Urinary bladder (tissue), 4 donors: ENCODE measurements around the gene ECE1. TPM values are rescaled to one million over a fixed set of nuclear protein-coding genes. Genes with fewer than 3 reads are reported as not detected.

ENCODE experiments used
- DNase-seq: peaks from one replicate; pipeline ENCODE4 v3.0.0-alpha.2; 2015; ENCODE audit errors: extremely low spot score
- H3K27ac ChIP-seq: one replicate; pipeline ENCODE4 v1.5.1; 2013; ENCODE audit warnings: low read depth, mild to moderate bottlenecking, moderate library complexity
- H3K36me3 ChIP-seq: one replicate; pipeline ENCODE4 v1.6.1; 2013; ENCODE audit warnings: mild to moderate bottlenecking, moderate library complexity; ENCODE audit not compliant: insufficient read depth
- H3K4me1 ChIP-seq: one replicate; pipeline ENCODE4 v1.6.1; 2013; ENCODE audit warnings: mild to moderate bottlenecking, moderate library complexity; ENCODE audit not compliant: insufficient read depth
- H3K4me3 ChIP-seq: one replicate; pipeline ENCODE4 v1.5.1; 2013; ENCODE audit warnings: low read depth, low read length
- WGBS: extraction: QIAGEN DNeasy Blood & Tissue Kit; methylation state at CpG from one replicate; pipeline ENCODE4 v1.1.7; 2013; 5-methylcytosine and 5-hydroxymethylcytosine counted together
- polyA plus RNA-seq: library from polyadenylated mRNA; stranded (reverse); fragments of 200-250 nt; gene quantifications from one replicate; pipeline ENCODE4 v1.2.3, GENCODE V29; 2013
- total RNA-seq: library from RNA; depleted of rRNA; stranded (reverse); fragments of >200 nt; gene quantifications from one replicate; pipeline ENCODE4 v1.2.3, GENCODE V29; 2014
- donor health status: healthy with polysubstance abuse.
- donor health status: healthy.

The ECE1 gene
- total and polyA plus RNA-seq, 2 donors: 32.5 to 121 TPM

DNA sequence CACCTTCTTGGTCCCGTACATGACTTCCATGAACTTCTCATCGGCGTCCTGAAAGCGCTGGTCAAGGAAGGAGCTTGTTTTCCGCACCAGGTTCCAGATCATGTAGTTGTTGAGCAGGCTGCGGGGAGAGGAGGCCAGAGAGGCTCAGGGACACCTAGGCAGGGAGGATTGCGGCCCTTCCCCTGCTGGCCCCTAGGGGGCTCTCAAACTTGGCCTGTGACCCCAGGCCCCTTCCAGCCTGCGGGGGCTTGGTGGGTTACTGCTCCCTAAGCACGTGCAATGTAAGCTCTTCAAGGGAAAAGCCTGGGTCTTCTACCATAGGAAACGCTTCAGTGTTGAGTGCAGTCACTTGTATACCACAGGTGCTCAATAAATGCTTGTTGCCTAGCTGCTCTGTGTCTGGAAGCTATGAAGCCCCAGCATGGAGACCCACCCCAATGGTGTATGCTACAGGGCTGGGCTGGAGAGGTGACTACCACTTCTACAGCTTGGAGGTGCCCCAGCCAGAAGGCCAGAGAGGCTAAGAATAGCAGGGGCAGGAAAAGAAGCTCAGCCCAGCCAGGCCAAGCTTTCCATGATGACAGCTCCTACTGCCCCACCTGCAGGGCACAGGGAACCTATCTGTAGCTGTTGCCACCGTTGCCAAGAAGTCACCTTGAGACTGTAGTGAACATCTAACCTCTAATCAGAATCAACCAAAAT lies 45.1 kb downstream of the ECE1 start:
- 90% methylated on average over 11 of the region's 11 CpGs for WGBS
- Histone ChIP-seq H3K4me3 (no peak overlapping the region), H3K36me3 (no peaks in the 10 kb centered on the region), H3K27ac (no peak overlapping the region), H3K4me1 (no peaks in the 10 kb centered on the region)
- no peak for DNase-seq

DNA sequence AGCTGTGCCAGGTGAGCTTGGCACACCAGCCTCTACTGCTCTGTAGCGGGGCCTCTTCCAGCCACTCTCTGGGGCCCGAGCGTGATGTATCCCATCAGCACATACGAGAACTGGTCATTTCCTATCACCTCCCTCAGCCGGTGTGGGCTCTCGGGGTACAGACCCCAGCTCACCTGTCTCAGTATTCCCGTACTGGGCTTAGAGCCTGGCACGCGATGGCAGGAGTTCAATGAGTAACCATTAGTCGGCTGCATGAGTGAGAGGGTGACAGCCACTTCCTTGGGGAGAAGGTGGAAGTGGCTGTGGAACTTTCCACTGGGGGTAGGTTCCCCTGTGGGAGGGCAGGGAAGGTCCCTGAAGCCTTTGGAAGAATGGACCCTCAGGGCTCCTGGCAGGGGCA lies 46.1 kb downstream of the ECE1 start:
- Histone ChIP-seq H3K4me1 (no peaks in the 10 kb centered on the region), H3K27ac (no peak overlapping the region), H3K4me3 (no peak overlapping the region), H3K36me3 (no peaks in the 10 kb centered on the region)
- DNase-seq: no peak
- WGBS: 94% methylated on average over 10 of the region's 10 CpGs

DNA sequence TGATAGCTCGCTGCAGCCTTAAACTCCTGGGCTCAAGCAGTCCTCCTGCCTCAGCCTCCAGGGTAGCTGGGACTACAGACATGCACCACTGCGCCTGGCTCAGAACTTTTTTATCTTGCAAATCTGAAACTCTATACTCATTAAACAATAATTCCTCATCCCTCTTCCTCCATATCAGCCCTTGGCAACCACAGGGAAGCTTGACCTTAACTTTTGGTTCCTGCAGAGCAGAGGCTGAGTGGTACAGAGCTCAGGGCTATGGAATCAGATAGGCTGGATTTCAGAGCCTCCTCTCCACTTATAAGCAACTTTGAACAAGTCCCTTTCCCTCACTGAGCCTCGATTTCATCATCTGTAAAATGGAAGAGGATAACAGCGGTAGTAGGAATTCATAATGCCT lies 47.4 kb downstream of the ECE1 start:
- Histone ChIP-seq H3K4me1 (no peaks in the 10 kb centered on the region), H3K27ac (no peak overlapping the region), H3K4me3 (no peak overlapping the region), H3K36me3 (no peaks in the 10 kb centered on the region)
- no peak for DNase-seq
- 89% methylated on average over 4 of the region's 4 CpGs for WGBS

DNA sequence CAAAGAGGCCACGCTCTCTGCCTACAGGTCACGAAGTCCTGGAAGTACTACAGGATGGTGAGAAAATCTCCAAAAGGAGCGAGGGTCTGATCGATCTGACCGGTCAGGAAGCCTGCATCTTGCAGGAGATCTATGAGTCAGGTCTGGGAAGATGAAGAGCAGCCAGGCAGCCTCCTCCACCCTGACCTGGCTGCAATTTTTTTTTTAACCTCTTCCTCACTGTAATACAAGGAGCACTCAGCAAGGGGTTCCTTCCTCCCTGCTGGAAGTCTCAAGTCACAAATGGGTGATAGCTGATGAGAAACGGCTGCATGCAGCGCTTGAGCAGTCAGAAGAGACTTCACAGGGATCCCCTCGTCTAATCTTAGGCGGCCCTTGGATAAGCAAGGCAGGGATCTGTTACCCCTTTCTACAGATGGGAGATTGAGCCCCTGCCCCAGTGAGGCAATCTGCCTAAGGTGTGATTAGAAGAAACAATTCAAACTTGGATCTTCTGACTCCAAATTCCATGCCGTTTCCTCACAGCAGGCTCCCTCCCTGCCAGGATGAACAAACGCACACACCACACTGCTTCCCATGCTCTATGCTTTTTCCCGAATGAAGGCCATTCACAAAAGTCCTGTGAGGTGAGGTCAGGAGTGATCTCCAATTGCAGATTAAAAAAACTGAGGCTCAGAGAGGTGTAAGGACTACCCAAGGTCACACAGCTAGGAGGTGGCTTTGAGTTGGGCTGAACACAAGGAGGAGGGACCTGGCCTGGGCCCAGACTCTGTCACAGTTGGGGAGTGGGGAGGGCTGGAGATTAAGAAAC lies 48.3 kb downstream of the ECE1 start:
- Histone ChIP-seq H3K36me3 (no peaks in the 10 kb centered on the region), H3K27ac (no peak overlapping the region)
- 80% methylated on average over 12 of the region's 12 CpGs for WGBS

DNA sequence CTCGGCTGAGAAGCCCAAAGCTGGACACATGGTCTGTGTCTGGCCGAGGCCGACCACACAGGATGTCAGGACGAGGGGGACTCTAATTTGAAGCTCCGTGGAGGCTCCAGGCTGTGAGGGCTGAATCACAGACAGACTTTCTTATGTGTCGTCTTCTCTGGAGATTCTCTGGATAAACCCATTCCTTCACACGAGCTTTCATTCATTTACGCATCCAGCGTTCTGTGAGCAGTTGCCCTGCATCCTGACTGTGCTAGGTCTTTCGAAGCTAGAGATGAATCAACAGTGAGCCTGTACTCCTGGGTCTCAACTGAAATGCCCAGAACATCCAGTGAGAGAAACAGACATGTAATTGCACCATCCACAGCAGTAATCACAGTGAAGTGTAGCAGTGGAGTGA lies 49.6 kb downstream of the ECE1 start:
- WGBS: 78% methylated on average over 10 of the region's 10 CpGs
- H3K27ac ChIP-seq: no peak overlapping the region
- DNase-seq: no peak
- no peak overlapping the region for H3K4me3 ChIP-seq
- no peaks in the 10 kb centered on the region for H3K4me1 ChIP-seq
- peaks cover 2% of the 10 kb centered on the region for H3K36me3 ChIP-seq

More for the DNA sequence above, 48.3 kb downstream of the ECE1 start:
- no peak for DNase-seq
- Histone ChIP-seq H3K4me1 (no peaks in the 10 kb centered on the region), H3K4me3 (no peak overlapping the region)

DNA sequence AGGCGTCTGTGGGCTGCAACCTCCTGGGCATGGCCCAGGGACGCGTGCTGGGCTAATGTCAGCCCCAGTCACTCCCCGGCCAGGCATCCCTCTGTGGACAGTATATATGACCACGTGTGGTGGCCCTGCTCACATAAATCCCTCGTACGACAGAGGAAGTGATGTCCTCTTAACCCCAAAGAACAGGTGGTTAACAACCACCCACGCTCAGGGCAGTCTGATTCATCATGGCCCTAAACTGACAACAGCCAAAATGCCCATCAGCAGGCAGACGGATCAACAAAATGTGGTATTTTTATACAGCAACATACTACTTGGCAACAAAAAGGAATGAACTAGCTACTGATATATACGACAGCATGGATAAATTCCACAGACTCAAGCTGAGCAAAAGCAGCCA lies 51.0 kb downstream of the ECE1 start:
- no peaks in the 10 kb centered on the region for H3K4me1 ChIP-seq
- no peak for DNase-seq
- no peak overlapping the region for H3K4me3 ChIP-seq
- WGBS: 76% methylated on average over 10 of the region's 10 CpGs
- no peak overlapping the region for H3K27ac ChIP-seq
- H3K36me3 ChIP-seq: peaks cover 2% of the 10 kb centered on the region

DNA sequence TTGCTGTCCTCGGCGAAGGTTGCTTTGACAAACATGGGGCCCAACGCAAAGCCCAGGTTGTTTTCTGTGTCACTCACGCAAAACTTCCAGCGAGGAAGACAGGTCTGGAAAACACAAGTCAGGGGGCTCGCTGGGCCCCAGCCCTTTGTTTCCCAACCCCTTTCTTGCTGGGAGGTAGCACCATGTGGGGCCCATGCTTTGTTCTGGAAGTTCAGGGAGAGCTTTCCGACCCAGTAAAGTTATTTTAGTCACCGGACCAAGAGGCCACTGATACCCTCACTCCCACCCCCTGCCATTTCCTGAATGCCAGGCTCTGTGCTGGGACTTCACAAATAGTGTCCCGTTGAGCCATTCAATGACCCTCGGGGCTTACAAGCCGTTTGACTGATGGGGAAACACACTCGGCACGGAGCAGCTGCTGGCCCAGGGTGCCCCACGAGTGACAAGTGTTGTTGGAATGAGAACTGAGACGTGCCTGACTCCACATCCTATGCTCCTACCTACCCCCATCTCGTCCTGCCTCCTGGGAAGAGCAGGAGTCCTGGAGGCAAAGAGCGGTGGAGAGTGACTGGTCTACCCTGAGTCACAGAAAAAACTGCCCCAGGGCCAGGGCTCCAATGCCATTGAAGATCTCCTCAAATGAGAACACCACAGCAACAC lies 52.0 kb downstream of the ECE1 start:
- DNase-seq: no peak

DNA sequence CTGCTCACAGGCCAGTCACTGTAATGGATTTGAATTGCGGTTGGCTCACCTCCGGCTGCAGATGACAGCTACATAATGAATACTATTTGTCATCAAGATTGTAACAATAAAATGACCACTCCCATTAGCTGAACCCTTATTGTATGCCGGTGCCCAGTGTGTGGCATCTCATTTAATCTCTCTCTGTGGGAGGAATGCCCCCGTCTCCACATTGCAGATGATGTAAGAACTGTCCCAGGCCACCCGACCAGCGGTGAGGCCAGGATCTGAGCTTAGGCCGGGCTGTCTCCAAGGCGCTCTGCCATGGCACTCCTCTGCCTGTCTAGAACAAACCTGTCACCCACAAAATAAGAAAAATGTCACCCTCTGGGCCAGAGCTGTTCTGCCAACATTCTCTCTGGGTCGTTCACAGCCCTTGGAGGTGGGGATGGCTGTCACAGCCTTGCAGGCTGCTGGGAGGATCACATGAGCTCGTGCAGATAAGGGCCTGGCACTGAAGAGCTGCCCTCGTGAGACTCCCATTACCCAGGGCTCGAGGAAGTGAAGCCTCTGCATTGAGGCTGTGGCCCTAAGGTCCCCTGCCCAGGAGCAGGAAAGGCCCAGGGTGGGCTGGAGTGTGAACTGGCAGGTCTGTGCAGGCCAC lies 52.7 kb downstream of the ECE1 start:
- no peak for DNase-seq
- Histone ChIP-seq H3K27ac (no peak overlapping the region), H3K4me1 (no peaks in the 10 kb centered on the region), H3K4me3 (no peak overlapping the region), H3K36me3 (peaks cover 2% of the 10 kb centered on the region)
- WGBS: 78% methylated on average over 12 of the region's 12 CpGs

More for the DNA sequence above, 52.0 kb downstream of the ECE1 start:
- Histone ChIP-seq H3K4me3 (no peak overlapping the region), H3K36me3 (peaks cover 2% of the 10 kb centered on the region), H3K4me1 (no peaks in the 10 kb centered on the region), H3K27ac (no peak overlapping the region)
- WGBS: 79% methylated on average over 17 of the region's 17 CpGs

DNA sequence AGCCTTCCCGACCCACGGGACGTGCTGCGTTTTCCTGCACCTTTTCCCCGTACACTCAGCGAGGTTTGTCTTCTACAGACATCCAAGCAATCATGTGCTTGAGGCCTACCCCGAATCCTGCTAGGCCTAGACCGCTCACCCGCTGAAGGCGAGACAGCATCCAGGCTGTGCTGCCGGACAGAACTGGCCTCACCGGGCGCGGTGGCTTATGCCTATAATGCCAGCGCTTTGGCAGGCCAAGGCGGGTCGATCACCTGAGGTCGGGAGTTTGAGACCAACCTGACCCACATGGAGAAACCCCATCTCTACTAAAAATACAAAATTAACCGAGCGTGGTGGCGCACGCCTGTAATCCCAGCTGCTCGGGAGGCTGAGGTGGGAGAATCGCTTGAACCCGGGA lies 54.1 kb downstream of the ECE1 start:
- Histone ChIP-seq H3K36me3 (peaks cover 2% of the 10 kb centered on the region), H3K27ac (no peak overlapping the region), H3K4me3 (no peak overlapping the region), H3K4me1 (no peaks in the 10 kb centered on the region)
- DNase-seq: no peak
- 97% methylated on average over 25 of the region's 25 CpGs for WGBS

DNA sequence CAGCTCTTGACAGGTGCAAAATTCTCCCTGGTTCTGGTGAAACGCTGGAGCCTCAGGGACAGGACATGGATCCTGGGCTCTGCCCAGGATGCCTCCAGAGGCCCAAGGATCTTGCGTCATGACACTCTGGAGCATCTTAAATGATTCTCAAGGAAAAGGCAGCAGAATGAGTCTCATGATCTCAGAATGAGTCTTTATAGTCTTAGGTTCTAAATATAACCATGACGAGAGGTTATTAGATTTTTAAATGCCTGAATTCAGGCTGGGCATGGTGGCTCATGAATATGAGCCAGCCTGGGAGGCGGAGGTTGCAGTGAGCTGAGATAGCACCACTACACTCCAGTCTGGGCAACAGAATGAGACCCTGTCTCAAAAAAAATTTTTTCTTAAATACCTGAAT lies 55.5 kb downstream of the ECE1 start:
- no peaks in the 10 kb centered on the region for H3K4me1 ChIP-seq
- no peak overlapping the region for H3K4me3 ChIP-seq
- no peak overlapping the region for H3K27ac ChIP-seq
- peaks cover 2% of the 10 kb centered on the region for H3K36me3 ChIP-seq
- DNase-seq: no peak
- WGBS: 75% methylated on average over 4 of the region's 4 CpGs

DNA sequence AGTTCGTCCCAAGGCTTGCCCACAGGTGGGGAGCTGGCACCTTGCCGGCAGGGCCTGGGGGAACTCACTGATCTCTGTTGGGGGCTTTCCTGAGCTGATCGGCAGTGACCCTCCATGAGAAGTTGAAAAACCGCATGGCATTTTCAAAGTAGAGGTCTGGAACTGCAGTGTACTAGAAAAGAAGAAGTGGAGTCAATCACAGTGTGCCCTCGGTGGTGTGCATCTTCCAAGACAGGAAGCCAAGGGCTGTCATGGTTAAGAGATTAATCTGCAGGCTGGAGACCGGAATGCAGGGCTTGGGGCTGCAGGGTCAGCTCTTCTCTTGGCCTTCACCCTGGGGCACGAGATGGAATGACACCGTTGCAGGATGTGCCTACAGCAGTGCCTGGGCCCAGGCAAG lies 56.8 kb downstream of the ECE1 start:
- no peak overlapping the region for H3K27ac ChIP-seq
- whole genome bisulfite sequencing: 73% methylated on average over 8 of the region's 8 CpGs
- no peak for DNase-seq
- no peaks in the 10 kb centered on the region for H3K4me1 ChIP-seq
- no peak overlapping the region for H3K4me3 ChIP-seq
- peaks cover 2% of the 10 kb centered on the region for H3K36me3 ChIP-seq

DNA sequence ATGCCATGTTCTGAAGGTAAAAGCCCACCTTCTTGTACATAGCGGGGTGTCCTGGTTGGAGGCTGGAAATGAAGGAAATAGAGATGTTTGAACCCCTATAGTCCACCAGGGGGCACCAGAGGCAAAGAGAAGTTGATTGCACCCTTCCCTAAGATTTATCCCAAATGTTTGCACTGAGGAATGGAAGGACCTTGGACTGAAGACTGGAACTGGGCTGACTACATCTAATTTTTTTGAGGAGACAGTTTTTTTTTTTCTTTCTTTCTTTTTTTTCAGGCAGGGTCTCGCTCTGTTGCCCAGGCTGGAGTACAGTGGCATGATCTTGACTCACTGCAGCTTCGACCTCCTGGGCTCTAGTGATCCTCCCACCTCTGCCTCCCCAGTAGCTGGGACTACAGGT lies 58.2 kb downstream of the ECE1 start:
- WGBS: 85% methylated on average over 3 of the region's 3 CpGs
- DNase-seq: no peak
- peaks cover 2% of the 10 kb centered on the region for H3K36me3 ChIP-seq

DNA sequence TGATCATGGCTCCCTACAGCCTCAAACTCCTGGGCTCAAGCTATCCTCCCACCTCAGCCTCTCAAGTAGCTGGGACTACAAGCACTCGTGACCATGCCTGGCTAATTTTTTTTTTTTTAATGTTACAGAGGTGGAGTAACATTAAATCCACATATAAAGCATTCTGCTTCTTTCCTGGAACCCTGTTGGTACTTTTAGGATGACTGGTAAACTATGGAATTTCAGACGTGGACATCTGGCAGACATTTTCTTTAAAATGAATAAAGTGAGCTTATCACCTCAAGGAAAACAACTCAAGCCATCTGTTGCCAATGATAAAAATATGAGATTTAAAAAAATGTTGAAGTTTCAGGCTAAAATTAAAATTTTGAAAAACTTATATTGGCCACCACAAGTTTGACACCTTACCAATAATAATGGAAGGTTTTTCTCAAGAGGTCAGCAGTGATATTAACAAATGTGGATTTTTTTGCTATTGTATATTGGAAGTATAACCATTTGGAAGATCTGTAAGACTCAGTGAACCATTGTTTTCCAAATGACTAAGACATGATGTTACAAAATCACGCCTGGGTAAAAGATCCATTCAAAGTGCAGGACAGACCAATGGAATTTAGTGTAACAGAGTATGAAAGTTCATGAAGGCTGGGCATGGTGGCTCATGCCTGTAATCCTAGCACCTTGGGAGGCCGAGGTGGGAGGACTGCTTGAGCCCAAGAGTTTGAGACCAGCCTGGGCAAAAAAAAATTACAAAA lies 60.8 kb downstream of the ECE1 start:
- WGBS: 88% methylated on average over 4 of the region's 4 CpGs
- H3K36me3 ChIP-seq: no peaks in the 10 kb centered on the region
- no peak overlapping the region for H3K4me3 ChIP-seq
- H3K27ac ChIP-seq: no peak overlapping the region
- DNase-seq: no peak
- no peaks in the 10 kb centered on the region for H3K4me1 ChIP-seq

More for the DNA sequence above, 58.2 kb downstream of the ECE1 start:
- no peak overlapping the region for H3K27ac ChIP-seq
- no peaks in the 10 kb centered on the region for H3K4me1 ChIP-seq
- H3K4me3 ChIP-seq: no peak overlapping the region
